HepG2 (cell line): ENCODE data around the gene TIAM2.

ENCODE experiments used
- ASH2L ChIP-seq: fragments of 300-600, 200-600 bp; sonication (generic); IDR thresholded peaks from 2 replicates; pipeline ENCODE4 v1.7.0; 2017; ENCODE audit warnings: low read depth, mild to moderate bottlenecking, moderate library complexity, mixed read lengths, low read length; ENCODE audit not compliant: insufficient read length
- CREB1 ChIP-seq, 2 experiments: fragments of 450-650 bp in 1 of 2; IDR thresholded peaks; 2 replicates each; pipeline ENCODE4 v1.6.1; 2016 to 2017; ENCODE audit warnings: control low read depth in 1 of 2, mild to moderate bottlenecking in 1 of 2, missing compliant biosample characterization in 1 of 2, missing genetic modification characterization in 1 of 2
- CTCF ChIP-seq: sonication (generic); formaldehyde crosslinking; IDR thresholded peaks from 2 replicates; pipeline ENCODE4 v1.5.0; 2020; ENCODE audit warnings: mild to moderate bottlenecking, missing genetic modification reagents, moderate library complexity
- DMAP1 ChIP-seq: IDR thresholded peaks from 2 replicates; pipeline ENCODE4 v1.6.1; 2016
- ZBTB4 ChIP-seq: sonication (generic); formaldehyde crosslinking; IDR thresholded peaks from 2 replicates; pipeline ENCODE4 v1.4.0; 2020; ENCODE audit warnings: missing genetic modification reagents, mild to moderate bottlenecking, borderline replicate concordance
- ZNF276 ChIP-seq: sonication (generic); formaldehyde crosslinking; IDR thresholded peaks from 2 replicates; pipeline ENCODE4 v1.4.0; 2020; ENCODE audit warnings: mild to moderate bottlenecking, low read depth, missing genetic modification reagents
- ZNF678 ChIP-seq: sonication (generic); formaldehyde crosslinking; IDR thresholded peaks from 2 replicates; pipeline ENCODE4 v1.4.0; 2020; ENCODE audit warnings: mild to moderate bottlenecking, missing genetic modification reagents

GRCh38 chr6:155173488-155173887 is 178.4 kb downstream of the TIAM2 start:
- no peak for TF ChIP-seq ZNF276 (CRISPR knock-in tag)
- TF ChIP-seq ZNF678 (CRISPR knock-in tag) = no peak
- TF ChIP-seq DMAP1 = no peak
- TF ChIP-seq ASH2L = no peak
- no peak for TF ChIP-seq CTCF (CRISPR knock-in tag)
- TF ChIP-seq ZBTB4 (CRISPR knock-in tag) = no peak
- TF ChIP-seq CREB1 (IDR thresholded peaks at IDR 0.05) = no peak
- TF ChIP-seq CREB1 (CRISPR knock-in tag; IDR thresholded peaks at IDR 0.05) = no peak
